HG02678 (cell line): ENCODE measurements around the gene TDRD9.

Source experiments
- ATAC-seq: cut with Tn5 transposase; IDR thresholded peaks from one replicate; pipeline ENCODE4 v1.9.1; 2021; ENCODE audit warnings: mild to moderate bottlenecking, moderate library complexity; ENCODE audit not compliant: unreplicated experiment

Gene TDRD9

GRCh38 chr14:104064003-104064402, 135.7 kb downstream of the TDRD9 start:
- no peak for ATAC-seq

GRCh38 chr14:104066279-104066678, 138.0 kb downstream of the TDRD9 start:
- no peak for ATAC-seq

- ATAC-seq: no peak
Measured at GRCh38 chr14:104066719-104067295, 138.6 kb downstream of the TDRD9 start.

- ATAC-seq: no peak
Measured at GRCh38 chr14:104069541-104069940, 141.3 kb downstream of the TDRD9 start.

- ATAC-seq: no peak
Measured at GRCh38 chr14:104072586-104072985, 144.3 kb downstream of the TDRD9 start.

GRCh38 chr14:104073764-104074163, 145.5 kb downstream of the TDRD9 start:
- ATAC-seq: no peak

GRCh38 chr14:104075530-104076151, 147.4 kb downstream of the TDRD9 start:
- ATAC-seq: no peak

- no peak for ATAC-seq
Measured at GRCh38 chr14:104076743-104077142, 148.5 kb downstream of the TDRD9 start.

GRCh38 chr14:104078031-104078455, 149.8 kb downstream of the TDRD9 start:
- ATAC-seq: peak; percentile 78

- ATAC-seq: no peak
Measured at GRCh38 chr14:104080376-104081260, 152.4 kb downstream of the TDRD9 start.

GRCh38 chr14:104081261-104081835, 153.1 kb downstream of the TDRD9 start:
- no peak for ATAC-seq

- no peak for ATAC-seq
Measured at GRCh38 chr14:104081951-104082464, 153.8 kb downstream of the TDRD9 start.

GRCh38 chr14:104082807-104083206, 154.6 kb downstream of the TDRD9 start:
- ATAC-seq: no peak

- no peak for ATAC-seq
Measured at GRCh38 chr14:104084251-104085002, 156.2 kb downstream of the TDRD9 start.

GRCh38 chr14:104085032-104085888, 157.0 kb downstream of the TDRD9 start, which contains the start of gene ASPG:
Gene ASPG, plus strand, starts transcription at chr14:104085700. Its CDS starts 71 bp downstream, at chr14:104085771.
- no peak for ATAC-seq

GRCh38 chr14:104085889-104086201, 157.6 kb downstream of the TDRD9 start:
- no peak for ATAC-seq

GRCh38 chr14:104086210-104086660, 158.0 kb downstream of the TDRD9 start:
- no peak for ATAC-seq

GRCh38 chr14:104086661-104087461, 158.6 kb downstream of the TDRD9 start:
- ATAC-seq: no peak

- no peak for ATAC-seq
Measured at GRCh38 chr14:104087505-104087904, 159.2 kb downstream of the TDRD9 start.
